ENCODE results near the gene C16orf74.

C16orf74 gene

GRCh38 chr16:85696781-85697180 lies 54.1 kb downstream of the C16orf74 start:
- no peak overlapping the region for H3K4me2 ChIP-seq (ENCODE audit: low read depth, low read length)
- H3K9ac ChIP-seq (ENCODE audit: low read length): no peak overlapping the region
- H3K79me2 ChIP-seq (ENCODE audit: low read length): no peaks in the 10 kb centered on the region
- TF ChIP-seq, protein P1, sequence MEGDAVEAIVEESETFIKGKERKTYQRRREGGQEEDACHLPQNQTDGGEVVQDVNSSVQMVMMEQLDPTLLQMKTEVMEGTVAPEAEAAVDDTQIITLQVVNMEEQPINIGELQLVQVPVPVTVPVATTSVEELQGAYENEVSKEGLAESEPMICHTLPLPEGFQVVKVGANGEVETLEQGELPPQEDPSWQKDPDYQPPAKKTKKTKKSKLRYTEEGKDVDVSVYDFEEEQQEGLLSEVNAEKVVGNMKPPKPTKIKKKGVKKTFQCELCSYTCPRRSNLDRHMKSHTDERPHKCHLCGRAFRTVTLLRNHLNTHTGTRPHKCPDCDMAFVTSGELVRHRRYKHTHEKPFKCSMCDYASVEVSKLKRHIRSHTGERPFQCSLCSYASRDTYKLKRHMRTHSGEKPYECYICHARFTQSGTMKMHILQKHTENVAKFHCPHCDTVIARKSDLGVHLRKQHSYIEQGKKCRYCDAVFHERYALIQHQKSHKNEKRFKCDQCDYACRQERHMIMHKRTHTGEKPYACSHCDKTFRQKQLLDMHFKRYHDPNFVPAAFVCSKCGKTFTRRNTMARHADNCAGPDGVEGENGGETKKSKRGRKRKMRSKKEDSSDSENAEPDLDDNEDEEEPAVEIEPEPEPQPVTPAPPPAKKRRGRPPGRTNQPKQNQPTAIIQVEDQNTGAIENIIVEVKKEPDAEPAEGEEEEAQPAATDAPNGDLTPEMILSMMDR (IDR thresholded peaks at IDR 0.05; ENCODE audit: low read length): no peak
- TF ChIP-seq EZH2 (optimal IDR thresholded peaks at IDR 0.05; ENCODE audit: low read depth, low read length) (no peak), EZH2phosphoT487 (IDR thresholded peaks at IDR 0.05; ENCODE audit: low read length) (no peak)
- no peaks in the 10 kb centered on the region for H3K9me3 ChIP-seq (replicated peaks; ENCODE audit: insufficient read depth, low read length)
- peaks cover 6% of the 10 kb centered on the region for H3K27me3 ChIP-seq (replicated peaks; ENCODE audit: insufficient read depth, low read length)
- H3K27ac ChIP-seq (ENCODE audit: low read length): no peak overlapping the region
- no peak overlapping the region for H3K4me3 ChIP-seq (ENCODE audit: low read length)
- H2AFZ ChIP-seq (ENCODE audit: low read length): no peak overlapping the region
- no peaks in the 10 kb centered on the region for H3F3A ChIP-seq (ENCODE audit: insufficient read depth, low read length)
- H3K9me2 ChIP-seq (replicated peaks; ENCODE audit: insufficient read depth, low read length): no peaks in the 10 kb centered on the region
- H4K20me1 ChIP-seq (ENCODE audit: insufficient read depth, low read length): no peaks in the 10 kb centered on the region
- H3K36me3 ChIP-seq (replicated peaks; ENCODE audit: insufficient read depth, low read length): no peaks in the 10 kb centered on the region
- no peaks in the 10 kb centered on the region for H3K4me1 ChIP-seq (ENCODE audit: low read length)
- no peak for DNase-seq

- Histone ChIP-seq H3K27me3 (replicated peaks; ENCODE audit: insufficient read depth, low read length) (peaks cover 6% of the 10 kb centered on the region; the same call in 1 of the 2 replicates), H3K9me3 (replicated peaks; ENCODE audit: insufficient read depth, low read length) (no peaks in the 10 kb centered on the region), H3K9me2 (replicated peaks; ENCODE audit: insufficient read depth, low read length) (no peaks in the 10 kb centered on the region), H3K27ac (ENCODE audit: low read length) (no peak overlapping the region), H3K36me3 (replicated peaks; ENCODE audit: insufficient read depth, low read length) (no peaks in the 10 kb centered on the region), H3K9ac (ENCODE audit: low read length) (no peak overlapping the region), H3K4me3 (ENCODE audit: low read length) (no peak overlapping the region), H3F3A (ENCODE audit: insufficient read depth, low read length) (no peaks in the 10 kb centered on the region), H3K4me1 (ENCODE audit: low read length) (no peaks in the 10 kb centered on the region), H3K4me2 (ENCODE audit: low read depth, low read length) (no peak overlapping the region), H2AFZ (ENCODE audit: low read length) (no peak overlapping the region), H4K20me1 (ENCODE audit: insufficient read depth, low read length) (no peaks in the 10 kb centered on the region), H3K79me2 (ENCODE audit: low read length) (no peaks in the 10 kb centered on the region)
- TF ChIP-seq EZH2phosphoT487 (IDR thresholded peaks at IDR 0.05; ENCODE audit: low read length) (no peak), EZH2 (optimal IDR thresholded peaks at IDR 0.05; ENCODE audit: low read depth, low read length) (no peak)
- TF ChIP-seq, protein P1 (IDR thresholded peaks at IDR 0.05; ENCODE audit: low read length): no peak
- DNase-seq: no peak
These were observed 55.4 kb downstream of the C16orf74 start for GRCh38 chr16:85695196-85696128.

DNA sequence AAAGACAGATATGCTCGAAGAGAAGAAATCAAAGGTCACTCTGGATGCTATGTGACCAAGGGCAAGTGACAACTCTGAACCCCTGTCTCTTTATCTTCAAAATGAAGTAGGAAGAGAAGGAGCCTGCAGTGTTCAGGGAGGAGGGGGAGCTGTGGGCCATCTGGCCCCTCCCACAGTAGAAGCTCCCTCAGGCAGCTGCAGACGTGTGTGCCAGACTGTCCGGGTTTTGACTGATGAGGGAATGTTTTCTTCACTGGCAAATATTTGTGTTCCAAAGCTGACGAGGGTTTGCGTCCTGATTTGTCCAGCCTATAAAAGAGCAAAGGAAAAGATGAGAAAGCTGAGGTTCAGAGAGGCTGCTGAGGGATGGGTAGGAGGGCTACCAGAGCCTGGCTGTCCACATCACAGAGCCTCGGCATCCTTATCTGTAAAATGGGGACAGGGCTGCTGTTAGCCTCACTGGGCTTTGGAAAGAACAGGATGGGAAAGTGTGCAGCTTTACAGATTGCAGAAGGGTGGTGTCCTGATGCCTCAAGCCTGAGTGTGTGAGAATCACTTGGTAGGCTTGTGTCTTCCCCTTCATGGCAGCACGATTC lies 60.3 kb downstream of the C16orf74 start:
- Histone ChIP-seq H2AFZ (ENCODE audit: low read length) (no peak overlapping the region), H3K27me3 (replicated peaks; ENCODE audit: insufficient read depth, low read length) (no peaks in the 10 kb centered on the region)
- no peak for DNase-seq

More for the DNA sequence above, 60.3 kb downstream of the C16orf74 start:
- Histone ChIP-seq H3K79me2 (ENCODE audit: low read length) (peaks cover 19% of the 10 kb centered on the region), H3K9me2 (replicated peaks; ENCODE audit: insufficient read depth, low read length) (no peaks in the 10 kb centered on the region), H3K4me1 (ENCODE audit: low read length) (no peaks in the 10 kb centered on the region), H3K9ac (ENCODE audit: low read length) (no peak overlapping the region), H4K20me1 (ENCODE audit: insufficient read depth, low read length) (no peaks in the 10 kb centered on the region), H3K4me3 (ENCODE audit: low read length) (no peak overlapping the region), H3K27ac (ENCODE audit: low read length) (no peak overlapping the region), H3K36me3 (replicated peaks; ENCODE audit: insufficient read depth, low read length) (no peaks in the 10 kb centered on the region), H3F3A (ENCODE audit: insufficient read depth, low read length) (no peaks in the 10 kb centered on the region), H3K9me3 (replicated peaks; ENCODE audit: insufficient read depth, low read length) (no peaks in the 10 kb centered on the region), H3K4me2 (ENCODE audit: low read depth, low read length) (no peak overlapping the region)
- TF ChIP-seq EZH2phosphoT487 (IDR thresholded peaks at IDR 0.05; ENCODE audit: low read length) (no peak), EZH2 (optimal IDR thresholded peaks at IDR 0.05; ENCODE audit: low read depth, low read length) (no peak)
- TF ChIP-seq, protein P1 (IDR thresholded peaks at IDR 0.05; ENCODE audit: low read length): no peak
